Fibroblast of peridontal ligament (primary cell): Measurements from ENCODE around the gene NOTCH1.

Experiments
- DNase-seq: peaks from one replicate; pipeline ENCODE4 v3.0.0-alpha.2; 2010; ENCODE audit errors: extremely low read depth

NOTCH1 gene

DNA sequence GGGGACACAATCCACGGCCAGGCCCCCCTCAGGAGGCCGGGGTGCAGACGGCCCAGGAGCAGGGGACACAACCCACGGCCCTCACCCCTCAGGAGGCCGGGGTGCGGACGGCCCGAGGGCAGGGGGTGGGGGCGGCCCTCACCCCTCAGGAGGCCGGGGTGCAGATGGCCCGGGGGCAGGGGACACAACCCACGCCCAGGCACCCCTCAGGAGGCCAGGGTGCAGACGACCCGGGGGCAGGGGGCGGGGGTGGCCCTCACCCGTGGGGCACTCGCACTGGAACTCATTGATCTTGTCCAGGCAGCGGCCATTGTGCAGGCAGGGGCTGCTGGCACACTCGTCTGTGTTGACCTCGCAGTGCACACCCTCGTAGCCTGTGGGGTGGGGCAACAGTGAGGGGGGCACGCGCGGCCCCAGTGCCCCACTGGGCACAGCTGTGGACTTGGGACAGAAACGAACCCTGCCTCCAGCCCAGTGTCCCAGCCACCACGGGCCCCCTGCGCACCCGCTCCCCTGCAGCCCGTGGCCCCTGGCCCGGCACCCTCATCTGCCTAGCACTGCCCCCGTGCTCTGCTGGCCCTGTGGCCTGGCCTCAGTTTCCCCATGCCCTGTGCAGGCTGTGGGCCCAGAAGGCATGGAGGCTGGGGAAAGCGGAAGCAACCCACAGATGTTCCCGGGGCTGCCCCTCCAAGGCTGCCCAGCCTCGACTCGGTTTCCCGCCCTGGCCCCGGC lies 28.7 kb downstream of the NOTCH1 start:
- DNase-seq = no peak

DNA sequence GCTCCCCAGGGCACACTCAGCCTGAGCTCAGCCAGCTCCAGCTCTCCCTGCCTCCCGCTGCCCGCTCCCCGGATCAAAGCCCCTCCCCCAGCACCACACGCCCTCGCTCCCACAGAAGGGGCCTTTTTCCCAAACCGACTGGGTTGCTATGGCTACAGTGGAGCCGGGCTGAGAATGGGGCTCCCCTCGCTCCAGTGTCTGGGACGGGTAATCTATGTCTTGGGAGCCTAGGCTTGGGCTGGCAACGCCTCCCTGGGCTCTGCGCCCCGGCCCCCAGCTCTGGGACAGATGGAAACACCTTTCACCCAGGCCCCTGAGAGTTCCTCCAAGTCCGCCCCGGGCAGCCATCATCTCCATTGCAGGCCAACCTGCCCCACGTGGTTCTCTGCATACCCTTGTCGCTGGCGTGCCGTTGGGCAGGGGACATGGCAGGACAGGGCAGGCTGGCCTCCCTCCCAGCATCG lies 29.6 kb downstream of the NOTCH1 start:
- no peak for DNase-seq

DNA sequence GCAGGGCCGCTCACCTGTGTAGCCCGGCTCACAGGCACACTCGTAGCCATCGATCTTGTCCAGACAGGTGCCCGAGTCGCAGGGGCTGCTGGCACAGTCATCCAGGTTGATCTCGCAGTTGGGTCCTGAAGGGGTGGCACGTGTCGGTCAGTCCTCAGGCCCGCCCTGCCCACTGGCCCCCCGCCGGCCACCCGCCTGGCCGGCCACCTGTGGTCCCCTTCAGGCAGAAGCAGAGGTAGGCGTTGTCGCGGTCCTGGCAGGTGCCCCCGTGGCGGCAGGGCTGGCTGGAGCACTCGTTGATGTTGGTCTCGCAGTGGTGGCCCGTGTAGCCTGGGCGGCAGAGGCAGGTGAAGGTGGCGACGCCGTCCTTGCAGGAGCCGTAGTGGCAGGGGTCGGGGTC lies 30.6 kb downstream of the NOTCH1 start:
- DNase-seq = no peak

DNA sequence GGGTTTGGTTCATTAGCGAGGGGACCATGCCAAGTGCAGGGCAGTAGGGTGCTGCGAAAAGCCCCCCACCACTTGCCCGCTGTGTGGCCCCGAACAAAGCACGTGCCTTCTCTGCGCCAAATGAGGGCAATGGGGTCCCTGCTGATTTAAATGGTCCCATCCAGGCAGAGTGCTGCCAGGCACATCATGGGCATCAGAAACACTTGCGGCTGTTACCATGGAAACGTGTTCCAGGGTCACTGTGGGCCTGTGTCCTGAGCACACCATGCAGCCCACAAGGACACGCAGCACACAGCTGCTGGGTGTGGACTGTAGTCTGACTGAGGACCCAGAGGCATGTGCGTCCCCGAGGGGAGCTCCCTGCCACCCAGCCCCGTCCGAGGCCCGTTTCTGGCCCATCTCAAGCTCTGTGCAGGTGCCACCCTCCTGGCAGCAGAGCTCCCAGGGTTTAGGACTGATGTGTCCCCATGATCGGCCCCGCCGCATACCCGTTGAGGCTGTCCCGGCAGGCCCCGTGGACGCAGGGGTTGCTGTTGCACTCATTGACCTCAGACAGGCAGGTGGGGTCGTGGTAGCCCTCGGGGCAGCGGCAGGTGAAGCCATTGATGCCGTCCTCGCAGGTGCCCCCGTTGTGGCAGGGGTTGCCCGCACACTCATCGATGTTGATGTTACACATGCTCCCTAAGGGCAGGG lies 31.7 kb downstream of the NOTCH1 start:
- DNase-seq = no peak

DNA sequence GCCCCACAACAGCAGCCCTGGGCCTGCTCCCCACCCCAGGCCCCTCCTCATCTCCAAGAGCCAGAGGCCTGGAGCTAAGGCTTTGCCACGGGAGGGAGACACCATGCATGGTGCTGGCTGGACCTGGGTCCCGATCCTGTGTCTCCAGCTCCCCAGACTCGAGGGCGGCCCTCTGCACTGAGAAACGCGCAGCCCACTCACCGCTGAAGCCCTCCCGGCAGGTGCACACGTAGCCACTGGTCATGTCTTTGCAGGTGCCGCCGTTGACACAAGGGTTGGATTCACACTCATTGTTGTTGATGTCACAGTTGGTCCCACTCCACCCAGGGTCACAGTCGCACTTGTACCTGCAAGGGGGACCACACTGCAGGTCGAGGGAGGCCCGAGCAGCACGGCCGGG lies 32.7 kb downstream of the NOTCH1 start:
- DNase-seq = no peak

DNA sequence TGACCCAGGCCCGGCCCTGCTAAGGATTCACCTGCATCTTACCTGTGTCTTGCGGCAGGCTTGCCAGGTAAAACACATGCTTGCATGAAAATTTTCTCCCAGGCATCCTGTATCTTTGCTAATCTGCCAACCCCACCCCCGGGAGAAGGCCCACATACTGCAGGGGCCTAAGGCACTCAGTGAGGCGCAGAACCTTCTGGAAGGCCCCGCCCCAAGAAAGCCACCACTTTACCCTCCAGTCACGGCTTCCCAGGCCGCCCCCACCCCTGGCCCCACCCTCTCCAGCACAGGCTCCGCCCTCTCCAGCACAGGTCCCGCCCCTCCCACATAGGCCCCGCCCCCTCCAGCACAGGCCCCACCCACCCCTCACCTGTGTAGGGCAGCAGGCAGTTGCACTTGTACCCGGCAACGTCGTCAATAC lies 33.2 kb downstream of the NOTCH1 start:
- DNase-seq = no peak

DNA sequence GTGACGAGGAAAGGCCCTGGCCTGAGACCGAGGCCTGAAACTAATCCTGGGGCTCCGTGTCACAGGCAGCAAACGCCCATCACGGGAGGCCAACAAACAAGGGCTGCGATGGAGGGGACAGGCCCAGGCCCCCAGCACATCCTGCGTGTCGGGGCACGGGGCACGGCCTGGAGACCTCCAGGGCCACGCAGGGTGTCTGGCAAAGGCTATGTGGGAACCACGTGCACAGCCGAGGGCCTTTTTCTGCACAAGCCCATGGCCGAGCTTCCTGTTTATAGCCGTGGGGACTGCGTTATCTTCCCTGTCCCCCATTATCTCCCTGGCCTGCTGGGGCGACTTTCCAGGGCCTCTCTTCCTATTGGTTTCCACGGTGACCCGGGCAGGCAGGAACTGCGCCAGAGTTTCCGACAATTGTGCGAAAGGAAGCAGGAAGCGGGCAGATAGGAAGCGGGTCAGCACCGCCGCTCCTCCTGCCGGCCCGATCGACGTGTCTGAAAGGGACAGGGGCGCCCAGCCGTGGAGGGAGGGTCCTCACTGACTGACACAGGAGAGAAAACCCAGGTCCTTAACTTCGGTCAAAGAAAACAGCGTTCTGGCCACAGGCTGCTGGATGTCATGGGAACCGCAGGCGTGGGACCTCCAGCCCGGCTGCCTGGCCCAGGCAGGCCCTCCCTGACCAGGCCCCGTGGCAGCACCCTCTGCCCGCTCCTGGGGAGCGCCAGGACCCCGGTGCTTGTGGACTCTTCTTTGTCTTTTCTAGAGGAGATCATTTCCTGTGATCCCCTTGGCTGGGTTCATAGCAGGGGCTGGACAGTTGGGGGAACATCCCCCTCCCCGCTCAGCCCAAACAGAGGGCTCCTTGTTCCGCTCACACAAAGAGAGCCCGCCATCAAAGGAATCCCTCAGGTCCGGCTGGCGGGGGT lies 33.9 kb downstream of the NOTCH1 start:
- no peak for DNase-seq

DNA sequence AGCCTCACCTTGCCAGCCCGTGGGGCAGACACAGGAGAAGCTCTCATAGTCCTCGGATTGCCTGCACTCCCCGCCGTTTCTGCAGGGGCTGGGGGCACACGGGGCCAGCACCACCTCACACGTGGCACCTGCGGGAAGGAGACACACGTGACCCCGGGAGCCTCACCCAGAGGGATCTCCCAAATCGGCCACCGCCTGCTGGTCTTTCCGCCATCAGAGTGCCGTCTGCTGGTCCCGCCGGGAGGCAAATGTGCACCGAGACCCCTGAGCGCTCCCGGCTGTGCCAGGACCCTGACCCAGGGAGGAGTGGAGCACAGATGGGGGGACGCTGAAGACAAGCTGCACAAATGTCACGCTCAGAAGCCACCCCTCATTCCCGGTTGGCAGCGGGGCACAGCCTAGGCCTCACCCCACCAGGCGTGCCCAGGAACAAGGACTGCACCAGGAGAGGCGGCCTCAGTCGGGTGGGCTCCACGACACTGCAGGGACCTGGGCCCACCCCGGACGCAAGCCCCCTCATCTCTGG lies 34.6 kb downstream of the NOTCH1 start:
- DNase-seq = no peak

DNA sequence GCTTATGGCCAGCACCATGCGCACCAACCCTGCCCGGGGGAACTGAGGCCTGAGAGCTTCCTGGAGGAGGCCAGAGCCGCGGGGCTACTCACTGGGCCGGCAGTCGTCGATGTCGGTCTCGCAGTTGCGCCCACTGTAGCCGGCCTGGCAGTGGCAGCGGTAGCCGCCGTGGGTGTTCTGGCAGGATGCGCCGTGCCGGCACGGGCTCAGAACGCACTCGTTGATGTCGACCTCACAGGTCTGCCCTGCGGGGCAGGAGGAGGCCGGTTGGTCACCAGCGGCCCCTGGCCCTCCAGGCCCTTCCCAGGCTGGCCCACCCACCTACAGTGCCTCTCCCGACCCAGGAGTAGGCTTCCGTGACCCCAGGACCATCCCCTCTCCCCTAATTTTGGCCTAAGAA lies 35.3 kb downstream of the NOTCH1 start:
- DNase-seq = no peak

DNA sequence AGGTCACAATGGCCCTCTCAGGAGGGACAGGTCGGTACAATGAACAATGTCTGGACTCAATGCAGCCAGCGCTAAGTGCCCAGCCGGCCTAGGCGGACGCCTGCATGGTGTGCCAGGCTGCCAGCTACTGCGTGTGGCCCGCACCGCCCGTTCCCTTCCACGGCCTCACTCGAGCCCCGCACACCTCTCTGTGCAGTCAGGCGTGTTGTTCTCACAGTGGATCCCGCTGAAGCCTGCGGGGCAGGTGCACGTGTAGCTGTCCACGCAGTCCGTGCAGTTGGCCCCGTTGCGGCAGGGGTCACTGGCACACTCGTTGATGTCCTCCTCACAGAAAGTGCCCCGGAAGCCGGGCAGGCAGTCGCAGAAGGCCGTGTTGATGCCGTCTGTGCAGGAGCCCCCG lies 36.3 kb downstream of the NOTCH1 start:
- no peak for DNase-seq

DNA sequence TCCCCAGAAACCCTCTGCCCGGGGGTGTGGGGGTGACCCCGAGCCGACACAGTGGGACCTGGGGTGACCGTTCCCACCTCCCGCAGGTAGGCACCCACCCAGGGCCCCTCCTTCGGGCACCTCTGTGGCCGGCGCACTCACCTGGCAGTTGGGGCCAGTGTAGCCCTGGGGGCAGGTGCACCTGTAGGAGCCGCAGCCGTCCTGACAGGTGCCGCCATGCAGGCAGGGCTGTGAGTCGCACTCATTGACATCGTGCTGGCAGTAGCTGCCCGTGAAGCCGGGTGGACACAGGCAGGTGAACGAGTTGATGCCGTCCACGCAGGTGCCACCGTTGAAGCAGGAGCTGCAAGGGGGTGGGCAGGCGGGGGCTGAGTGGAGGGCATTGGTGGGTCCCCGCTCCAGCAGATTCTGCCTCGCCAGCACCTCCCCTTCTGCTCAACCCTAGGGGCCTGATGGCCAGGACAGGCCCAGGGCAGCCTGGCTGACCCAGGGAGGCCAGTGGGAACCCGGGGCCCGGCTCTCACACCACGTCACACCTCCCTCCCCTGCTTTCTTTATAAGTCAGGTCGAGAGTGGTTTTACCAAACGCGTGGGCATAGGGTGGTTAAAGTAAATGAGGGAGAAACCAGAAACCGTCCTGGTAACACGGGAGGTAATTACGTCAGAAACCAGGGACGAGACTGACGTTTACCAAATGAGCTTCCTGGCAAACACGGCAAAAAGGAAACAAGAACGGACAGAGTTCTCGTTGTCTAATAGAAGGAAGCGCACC lies 36.9 kb downstream of the NOTCH1 start:
- DNase-seq = no peak

DNA sequence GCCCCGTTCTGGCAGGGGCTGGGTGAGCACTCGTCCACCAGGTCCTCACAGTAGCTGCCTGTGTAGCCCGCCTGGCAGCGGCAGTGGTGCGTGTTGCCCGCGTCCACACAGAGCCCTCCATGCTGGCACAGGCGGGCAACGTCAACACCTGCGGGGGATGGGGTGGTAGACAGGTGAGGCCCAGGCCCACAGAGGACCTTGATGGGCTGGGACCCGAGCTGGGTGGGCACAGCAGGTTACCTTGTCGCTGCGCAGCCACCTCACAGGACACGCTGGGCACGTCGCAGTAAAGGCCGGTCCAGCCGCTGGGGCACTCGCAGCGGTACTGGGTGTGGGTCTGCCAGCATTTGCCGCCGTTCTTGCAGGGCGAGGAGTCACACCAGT lies 37.9 kb downstream of the NOTCH1 start:
- no peak for DNase-seq

DNA sequence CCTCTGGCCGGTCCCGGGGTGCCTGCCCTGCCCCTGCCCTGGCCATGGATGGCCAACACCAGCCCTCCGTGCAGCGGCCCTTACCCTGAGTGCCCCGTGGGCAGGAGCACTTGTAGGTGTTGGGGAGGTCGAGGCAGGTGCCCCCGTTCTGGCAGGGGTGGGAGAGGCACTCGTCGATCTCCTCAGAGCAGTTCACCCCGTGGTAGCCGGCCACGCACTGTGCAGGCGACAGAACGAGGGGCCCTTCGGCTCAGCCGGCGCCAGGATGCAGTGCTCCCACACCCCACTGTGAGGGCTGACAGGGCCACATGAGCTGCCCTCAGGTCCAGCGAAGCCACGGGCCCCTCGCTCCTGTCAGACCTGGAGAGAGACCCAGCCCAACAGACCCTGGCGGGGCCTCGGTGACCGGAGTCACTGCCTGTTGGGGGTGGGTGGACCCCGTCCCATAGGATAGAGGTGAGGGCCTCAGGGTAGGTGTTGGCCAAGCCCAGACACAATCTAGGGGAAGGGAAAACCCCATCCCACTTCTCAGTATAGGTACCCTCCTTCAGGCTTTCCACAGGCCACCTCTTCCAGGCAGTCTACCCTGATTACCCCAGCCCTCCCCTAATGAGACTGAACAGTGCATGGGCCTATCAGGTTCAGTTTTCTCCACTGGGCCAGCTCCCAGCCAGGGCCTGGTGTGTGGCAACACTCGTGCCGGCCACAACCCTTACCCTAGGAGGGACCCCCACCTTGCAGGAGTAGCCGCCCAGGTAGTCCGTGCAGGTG lies 38.4 kb downstream of the NOTCH1 start:
- DNase-seq = no peak

DNA sequence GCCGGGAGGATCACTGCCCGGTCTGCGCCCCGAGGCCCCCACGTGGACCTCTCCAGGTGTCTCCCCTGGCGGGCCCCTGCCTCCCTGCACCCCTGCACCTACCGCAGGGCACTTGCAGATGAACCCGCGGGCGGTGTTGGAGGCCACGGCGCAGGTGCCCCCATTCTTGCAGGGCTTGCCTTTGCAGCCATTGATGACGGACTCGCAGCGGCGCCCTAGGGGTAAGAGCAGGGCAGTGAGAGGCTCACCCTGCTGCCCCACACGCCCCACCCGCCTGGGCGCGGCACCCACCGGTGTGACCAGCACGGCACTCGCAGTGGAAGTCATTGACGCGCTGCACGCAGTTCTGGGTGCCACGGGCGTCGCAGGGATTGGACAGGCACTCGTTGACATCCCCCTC lies 39.4 kb downstream of the NOTCH1 start:
- no peak for DNase-seq

DNA sequence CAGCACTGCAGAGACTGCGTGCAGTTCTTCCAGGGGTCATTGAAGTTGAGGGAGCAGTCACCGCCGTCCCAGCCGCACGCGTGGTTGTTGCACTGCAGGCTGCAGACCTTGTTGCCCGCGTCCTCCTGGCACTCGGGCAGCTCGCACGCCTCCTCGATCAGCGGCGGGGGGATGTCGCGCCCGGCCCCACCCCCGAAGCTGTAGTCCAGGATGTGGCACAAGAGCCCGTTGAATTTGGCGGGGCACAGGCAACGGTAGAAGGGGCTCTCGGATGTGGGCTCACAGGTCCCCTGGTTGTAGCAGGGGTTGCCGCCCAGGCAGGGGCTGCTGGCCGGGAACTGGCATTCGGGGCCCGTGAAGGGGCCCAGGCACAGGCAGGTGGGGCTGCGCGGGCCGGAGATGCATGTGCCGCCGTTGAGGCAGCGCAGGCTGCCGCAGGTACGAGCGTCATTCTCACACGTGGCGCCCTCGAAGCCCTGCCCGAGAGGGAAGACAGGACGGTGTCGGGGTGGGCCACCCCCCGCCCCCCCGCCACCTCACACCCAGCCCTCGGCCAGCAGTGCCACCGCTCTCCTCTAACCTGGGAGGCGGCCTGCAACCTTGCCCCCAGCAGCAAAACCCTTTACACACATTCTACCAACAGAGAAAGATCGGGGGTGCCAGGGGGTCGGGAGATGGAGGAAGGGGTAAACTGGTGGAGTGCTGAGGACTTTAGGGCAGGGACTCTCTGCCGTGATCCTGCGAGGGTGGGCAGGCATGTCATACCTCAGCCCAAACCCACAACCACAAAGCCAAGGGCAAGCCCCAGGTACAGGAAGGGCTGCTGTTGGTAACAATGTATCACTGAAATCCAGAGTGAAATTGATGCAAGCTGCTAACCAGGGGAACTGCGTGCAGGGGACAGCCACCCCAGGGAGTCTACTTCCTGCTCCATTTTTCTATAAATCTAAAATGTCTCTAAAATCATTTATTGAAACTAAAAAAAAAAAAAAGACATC lies 40.1 kb downstream of the NOTCH1 start:
- no peak for DNase-seq

DNA sequence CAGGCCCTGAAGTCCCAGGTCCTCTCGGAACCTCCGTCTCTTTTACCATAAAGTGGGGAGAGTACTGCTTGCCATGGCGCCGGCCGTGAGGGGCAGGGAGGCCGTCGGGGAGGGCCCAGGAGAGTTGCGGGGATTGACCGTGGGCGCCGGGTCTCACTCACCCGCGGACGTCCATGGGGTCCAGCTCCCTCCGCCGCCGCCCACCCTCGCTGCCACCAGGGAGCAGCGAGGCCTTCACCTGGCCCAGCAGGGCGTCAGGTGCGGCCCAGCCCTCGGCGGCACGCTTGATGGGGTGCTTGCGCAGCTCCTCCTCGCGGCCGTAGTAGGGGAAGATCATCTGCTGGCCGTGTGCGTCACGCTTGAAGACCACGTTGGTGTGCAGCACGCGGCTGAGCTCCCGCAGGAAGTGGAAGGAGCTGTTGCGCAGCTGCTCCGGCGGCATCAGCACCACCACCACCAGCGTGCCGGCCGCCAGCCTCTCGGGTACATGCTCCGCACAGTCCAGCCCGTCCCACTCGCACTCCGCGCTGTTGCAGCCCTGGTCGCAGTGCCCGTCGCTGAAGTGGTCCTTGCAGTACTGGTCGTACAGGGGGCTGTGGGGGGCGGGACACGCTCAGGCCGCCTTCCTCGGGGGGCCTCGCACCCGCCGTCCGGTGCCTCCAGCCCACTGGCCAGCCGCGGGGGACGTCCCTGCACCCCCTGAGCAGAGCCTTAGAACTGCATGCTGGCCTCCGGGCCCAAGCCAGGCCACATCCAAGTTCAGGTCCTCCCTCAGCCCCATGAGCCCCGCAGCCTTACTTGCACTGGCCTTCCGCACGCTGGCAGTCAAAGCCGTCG lies 41.1 kb downstream of the NOTCH1 start:
- DNase-seq = no peak

DNA sequence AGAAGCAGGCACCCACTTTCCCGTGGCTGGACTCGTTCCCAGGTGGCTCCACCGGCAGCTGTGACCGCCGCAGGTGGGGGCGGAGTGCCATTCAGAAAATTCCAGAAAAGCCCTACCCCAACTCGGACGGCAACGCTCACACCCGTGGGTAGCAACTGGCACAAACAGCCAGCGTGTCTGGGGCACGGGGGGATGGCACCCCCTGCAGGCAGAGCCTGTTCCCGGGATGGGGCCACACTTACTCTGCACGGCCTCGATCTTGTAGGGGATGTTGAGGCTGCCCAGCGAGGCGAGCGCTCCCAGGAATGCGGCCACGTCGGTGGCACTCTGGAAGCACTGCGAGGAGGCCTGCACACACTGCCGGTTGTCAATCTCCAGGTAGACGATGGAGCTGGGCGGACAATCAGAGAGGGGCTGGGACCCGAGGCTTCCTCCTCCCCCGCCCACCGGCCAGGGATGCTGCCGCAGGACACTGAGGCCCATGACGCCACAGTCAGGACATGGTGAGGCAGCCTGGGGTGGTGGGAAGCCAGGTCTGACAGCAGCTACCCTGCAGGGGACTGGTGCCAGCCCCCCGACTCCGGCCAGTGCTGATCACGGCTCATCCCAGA lies 42.8 kb downstream of the NOTCH1 start:
- DNase-seq = no peak

DNA sequence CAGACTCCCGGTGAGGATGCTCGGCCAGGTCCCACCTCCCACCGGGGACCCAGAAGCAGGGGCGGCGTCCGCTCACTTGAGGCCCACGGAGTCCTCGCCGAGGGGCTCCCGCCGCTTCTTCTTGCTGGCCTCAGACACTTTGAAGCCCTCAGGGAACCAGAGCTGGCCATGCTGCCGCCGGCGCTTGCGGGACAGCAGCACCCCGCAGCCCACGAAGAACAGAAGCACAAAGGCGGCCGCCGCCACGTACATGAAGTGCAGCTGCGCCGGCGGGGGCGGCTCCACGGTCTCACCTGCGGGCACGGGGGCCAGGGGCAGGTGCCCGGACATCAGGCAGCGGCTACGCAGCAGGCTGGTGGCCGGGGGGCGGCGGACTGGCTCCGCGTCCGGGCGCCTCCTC lies 43.7 kb downstream of the NOTCH1 start:
- no peak for DNase-seq
